HUES64 (cell line): ENCODE results near the gene ERBB3.
A peak's percentile ranks its signal among the peaks of the same experiment; 100 is the strongest.

ENCODE experiments used
- H3K27ac ChIP-seq: 2 replicates; pipeline ENCODE4 v1.7.0; 2013; ENCODE audit warnings: low read depth, low read length, inconsistent platforms
- H3K27me3 ChIP-seq: 2 replicates; pipeline ENCODE4 v1.6.1; 2013; ENCODE audit warnings: mild to moderate bottlenecking, low read length; ENCODE audit not compliant: insufficient read depth
- H3K36me3 ChIP-seq: 2 replicates; pipeline ENCODE4 v1.6.1; 2013; ENCODE audit warnings: mild to moderate bottlenecking, low read length; ENCODE audit not compliant: insufficient read depth
- H3K4me1 ChIP-seq: 2 replicates; pipeline ENCODE4 v1.6.1; 2013; ENCODE audit warnings: mild to moderate bottlenecking, low read length, moderate library complexity; ENCODE audit not compliant: insufficient read depth
- H3K4me3 ChIP-seq: 2 replicates; pipeline ENCODE4 v1.5.1; 2013; ENCODE audit warnings: mild to moderate bottlenecking, low read length, moderate library complexity
- H3K9ac ChIP-seq: 2 replicates; pipeline ENCODE4 v1.6.1; 2013; ENCODE audit warnings: mild to moderate bottlenecking, low read depth, low read length
- H3K9me3 ChIP-seq: 2 replicates; pipeline ENCODE4 v1.6.1; 2013; ENCODE audit warnings: low read depth, low read length; ENCODE audit not compliant: insufficient read depth
- WGBS: fragments of 150-250, 120-280 bp; methylation state at CpG from one replicate; pipeline ENCODE4 v1.1.7; 2013; ENCODE audit warnings: missing lambda C conversion rate; 5-methylcytosine and 5-hydroxymethylcytosine counted together

ERBB3 gene

GRCh38 chr12:56141946-56142784 is 62.2 kb downstream of the ERBB3 start:
- H3K9me3 ChIP-seq: no peaks in the 10 kb centered on the region
- no peak overlapping the region for H3K4me3 ChIP-seq
- H3K4me1 ChIP-seq: no peaks in the 10 kb centered on the region
- no peaks in the 10 kb centered on the region for H3K27me3 ChIP-seq
- H3K27ac ChIP-seq: no peak overlapping the region
- no peak overlapping the region for H3K9ac ChIP-seq
- H3K36me3 ChIP-seq: peaks cover 78% of the 10 kb centered on the region
- WGBS: 95% methylated on average over 18 of the region's 19 CpGs

GRCh38 chr12:56143217-56143616 is 63.3 kb downstream of the ERBB3 start:
- Histone ChIP-seq H3K9me3 (no peaks in the 10 kb centered on the region), H3K4me1 (no peaks in the 10 kb centered on the region), H3K9ac (no peak overlapping the region), H3K27me3 (no peaks in the 10 kb centered on the region), H3K4me3 (no peak overlapping the region), H3K27ac (no peak overlapping the region), H3K36me3 (peaks cover 68% of the 10 kb centered on the region)
- 97% methylated on average over 3 of the region's 4 CpGs for WGBS

GRCh38 chr12:56143870-56144269 is 63.9 kb downstream of the ERBB3 start:
- Histone ChIP-seq H3K4me3 (no peak overlapping the region), H3K9me3 (no peaks in the 10 kb centered on the region), H3K27ac (no peak overlapping the region), H3K27me3 (no peaks in the 10 kb centered on the region), H3K4me1 (no peaks in the 10 kb centered on the region), H3K36me3 (peaks cover 61% of the 10 kb centered on the region), H3K9ac (no peak overlapping the region)
- WGBS: 95% methylated on average over 8 of the region's 8 CpGs

- Histone ChIP-seq H3K9ac (no peak overlapping the region), H3K9me3 (no peaks in the 10 kb centered on the region), H3K27ac (no peak overlapping the region), H3K4me1 (no peaks in the 10 kb centered on the region), H3K4me3 (no peak overlapping the region), H3K36me3 (peaks cover 52% of the 10 kb centered on the region), H3K27me3 (no peaks in the 10 kb centered on the region)
- 96% methylated on average over 2 of the region's 3 CpGs for WGBS
These were observed 65.3 kb downstream of the ERBB3 start for GRCh38 chr12:56145217-56145616.

GRCh38 chr12:56146492-56147460 is 66.8 kb downstream of the ERBB3 start:
- no peak overlapping the region for H3K27ac ChIP-seq
- 90% methylated on average over 12 of the region's 13 CpGs for WGBS
- H3K4me3 ChIP-seq: no peak overlapping the region
- peaks cover 42% of the 10 kb centered on the region for H3K36me3 ChIP-seq
- H3K27me3 ChIP-seq: no peaks in the 10 kb centered on the region
- H3K9ac ChIP-seq: no peak overlapping the region
- H3K4me1 ChIP-seq: peaks cover 4% of the 10 kb centered on the region; the same call in 1 of the 2 replicates
- H3K9me3 ChIP-seq: no peaks in the 10 kb centered on the region

- no peak overlapping the region for H3K9ac ChIP-seq
- H3K4me3 ChIP-seq: no peak overlapping the region
- 82% methylated on average over 3 of the region's 3 CpGs for WGBS
- no peaks in the 10 kb centered on the region for H3K27me3 ChIP-seq
- H3K9me3 ChIP-seq: no peaks in the 10 kb centered on the region
- H3K4me1 ChIP-seq: peaks cover 10% of the 10 kb centered on the region
- no peak overlapping the region for H3K27ac ChIP-seq
- peaks cover 17% of the 10 kb centered on the region for H3K36me3 ChIP-seq
These were observed 70.6 kb downstream of the ERBB3 start for GRCh38 chr12:56150563-56150962.

GRCh38 chr12:56151672-56152131 is 71.7 kb downstream of the ERBB3 start:
- Histone ChIP-seq H3K27me3 (no peaks in the 10 kb centered on the region), H3K4me3 (peak overlapping the region; percentile 86), H3K27ac (peak overlapping the region; percentile 93), H3K9ac (peak overlapping the region; percentile 84), H3K9me3 (no peaks in the 10 kb centered on the region), H3K4me1 (peaks cover 10% of the 10 kb centered on the region), H3K36me3 (peaks cover 21% of the 10 kb centered on the region)
- WGBS: 8% methylated on average over 12 of the region's 12 CpGs

GRCh38 chr12:56152132-56152755 is 72.3 kb downstream of the ERBB3 start, which contains the start of gene MYL6B:
Gene MYL6B (plus strand): TSS chr12:56152587. CDS start chr12:56153919, 1,332 bp downstream.
- under 1% methylated on average over 37 of the region's 37 CpGs for WGBS
- Histone ChIP-seq H3K27ac (peak within 1 kb of the TSS; percentile 93), H3K27me3 (no peaks in the 10 kb centered on the region)

More at GRCh38 chr12:56152132-56152755, 72.3 kb downstream of the ERBB3 start, which contains the start of gene MYL6B:
- Histone ChIP-seq H3K36me3 (peaks cover 21% of the 10 kb centered on the region), H3K4me3 (peak within 1 kb of the TSS; percentile 86), H3K4me1 (peaks cover 10% of the 10 kb centered on the region), H3K9me3 (no peaks in the 10 kb centered on the region), H3K9ac (peak within 1 kb of the TSS; percentile 84)
